T-helper 1 cell treated with Interleukin-12 subunit alpha and Interleukin-12 subunit beta and Interleukin-4 antibody, amounts not matched to agents 30 μg/mL and 1 μg/mL, for 36 hours (primary cell): Measurements from ENCODE around the gene ZCCHC4.

Source experiments
- H3K27ac Mint-ChIP-seq: one replicate; pipeline ENCODE4 v1.8.0; 2021; ENCODE audit warnings: mild to moderate bottlenecking, mixed read lengths
- H3K27me3 Mint-ChIP-seq: one replicate; pipeline ENCODE4 v1.8.0; 2021; ENCODE audit warnings: low read depth, mixed read lengths
- H3K36me3 Mint-ChIP-seq: one replicate; pipeline ENCODE4 v1.8.0; 2021; ENCODE audit warnings: low read depth, mixed read lengths
- H3K4me1 Mint-ChIP-seq: one replicate; pipeline ENCODE4 v1.8.0; 2021; ENCODE audit warnings: low read depth, mixed read lengths
- H3K4me3 Mint-ChIP-seq: one replicate; pipeline ENCODE4 v1.8.0; 2021; ENCODE audit warnings: mild to moderate bottlenecking, moderate library complexity, mixed read lengths
- H3K9me3 Mint-ChIP-seq: one replicate; pipeline ENCODE4 v1.8.0; 2021; ENCODE audit warnings: mixed read lengths

ZCCHC4 gene

DNA sequence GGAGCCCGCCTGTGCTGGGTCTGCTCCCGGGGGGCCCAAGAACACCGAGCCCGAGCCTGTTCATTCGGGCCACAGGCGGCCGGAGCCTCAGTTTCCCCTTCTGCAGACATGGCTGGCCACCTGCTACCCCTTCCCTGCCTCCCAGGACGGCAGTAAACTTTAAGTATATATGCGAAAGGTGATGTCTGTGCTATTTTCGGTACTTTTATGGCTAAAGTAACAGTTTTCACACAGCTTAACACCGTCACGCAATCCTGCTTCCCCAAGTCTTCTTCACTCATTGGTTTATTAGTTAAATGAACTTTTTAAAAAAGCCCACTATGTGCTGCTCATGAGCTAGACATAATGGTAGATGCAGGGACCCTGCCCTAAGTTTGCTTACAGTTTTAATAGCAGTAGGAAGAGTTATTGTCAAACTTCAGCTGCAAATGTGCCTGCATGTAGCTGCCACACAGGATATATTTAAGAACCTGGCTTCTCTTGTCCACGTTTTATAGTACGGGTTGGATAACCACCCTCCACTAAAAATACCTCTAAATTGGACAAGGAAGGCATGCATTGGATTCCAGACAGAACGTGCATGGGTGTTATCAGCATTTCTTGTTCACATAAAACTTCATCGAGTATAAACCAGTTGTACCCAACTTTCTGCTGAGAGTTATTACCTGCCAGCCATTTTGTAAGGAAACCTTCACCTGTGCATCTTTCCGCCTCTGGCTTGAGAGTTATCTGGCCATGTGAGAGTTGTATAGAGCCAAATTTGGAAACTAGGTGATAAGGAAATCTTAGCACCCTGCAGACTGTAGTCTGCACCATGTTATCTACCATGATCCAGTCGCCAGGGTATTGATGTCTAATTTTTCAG is 65.2 kb downstream of the ZCCHC4 start:
- H3K4me1 Mint-ChIP-seq, result peaks cover 17% of the 10 kb centered on the region
- no peaks in the 10 kb centered on the region for H3K9me3 Mint-ChIP-seq
- peaks cover 12% of the 10 kb centered on the region for H3K36me3 Mint-ChIP-seq
- H3K27me3 Mint-ChIP-seq, result no peaks in the 10 kb centered on the region
- H3K4me3 Mint-ChIP-seq, result no peak overlapping the region
- peak overlapping the region; percentile 89 for H3K27ac Mint-ChIP-seq

GRCh38 chr4:25378437-25378743 is 65.8 kb downstream of the ZCCHC4 start:
- no peaks in the 10 kb centered on the region for H3K9me3 Mint-ChIP-seq
- H3K4me3 Mint-ChIP-seq, result no peak overlapping the region
- peaks cover 17% of the 10 kb centered on the region for H3K4me1 Mint-ChIP-seq
- H3K36me3 Mint-ChIP-seq, result peaks cover 15% of the 10 kb centered on the region
- H3K27me3 Mint-ChIP-seq, result no peaks in the 10 kb centered on the region
- no peak overlapping the region for H3K27ac Mint-ChIP-seq

DNA sequence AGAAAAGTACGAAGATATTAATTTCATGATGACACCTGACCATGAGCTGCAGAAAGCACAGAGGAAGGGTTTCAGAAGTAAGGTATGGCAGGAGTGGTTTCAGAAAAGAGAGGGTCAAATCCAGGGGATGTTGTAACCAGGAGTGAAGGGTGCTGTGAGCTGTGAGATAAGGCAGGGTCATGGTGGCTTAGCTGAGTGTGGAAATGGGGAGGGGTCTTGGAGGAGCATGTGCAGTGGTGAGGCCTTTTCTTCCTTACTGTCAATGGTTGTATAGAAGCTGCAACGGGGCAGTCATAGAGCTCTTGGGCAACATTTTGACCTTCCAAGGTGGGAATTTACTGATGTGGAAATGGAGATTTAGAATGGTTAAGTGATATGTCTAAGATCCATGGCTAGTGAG is 67.0 kb downstream of the ZCCHC4 start:
- H3K4me3 Mint-ChIP-seq, result no peak overlapping the region
- H3K27me3 Mint-ChIP-seq, result no peaks in the 10 kb centered on the region
- H3K36me3 Mint-ChIP-seq, result peaks cover 21% of the 10 kb centered on the region
- H3K4me1 Mint-ChIP-seq, result peaks cover 17% of the 10 kb centered on the region
- no peaks in the 10 kb centered on the region for H3K9me3 Mint-ChIP-seq
- H3K27ac Mint-ChIP-seq, result no peak overlapping the region

GRCh38 chr4:25383647-25384046 is 71.1 kb downstream of the ZCCHC4 start:
- H3K4me3 Mint-ChIP-seq, result no peak overlapping the region
- peaks cover 5% of the 10 kb centered on the region for H3K4me1 Mint-ChIP-seq
- H3K27ac Mint-ChIP-seq, result no peak overlapping the region
- H3K36me3 Mint-ChIP-seq, result peaks cover 32% of the 10 kb centered on the region
- no peaks in the 10 kb centered on the region for H3K9me3 Mint-ChIP-seq
- no peaks in the 10 kb centered on the region for H3K27me3 Mint-ChIP-seq

DNA sequence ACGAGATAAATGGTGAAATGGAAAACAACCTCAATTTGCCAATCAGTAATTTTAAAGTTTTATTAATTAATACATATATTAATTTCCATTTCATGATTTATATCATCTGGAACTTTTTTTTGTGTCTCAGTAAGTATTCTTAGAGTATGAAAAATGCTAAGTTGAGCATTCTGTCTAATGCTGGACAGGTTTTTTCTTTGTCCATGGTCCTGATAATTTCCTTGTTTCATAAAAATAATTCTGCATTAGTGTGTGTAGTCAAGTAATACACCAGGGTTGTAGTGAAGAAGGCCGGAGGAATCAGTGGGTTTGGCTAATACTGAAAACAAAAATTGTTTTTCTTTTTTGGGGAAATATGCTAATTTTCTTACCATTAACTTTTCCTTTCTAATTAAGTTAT is 74.4 kb downstream of the ZCCHC4 start:
- no peaks in the 10 kb centered on the region for H3K27me3 Mint-ChIP-seq
- H3K4me1 Mint-ChIP-seq, result peaks cover 2% of the 10 kb centered on the region
- no peaks in the 10 kb centered on the region for H3K9me3 Mint-ChIP-seq
- no peak overlapping the region for H3K27ac Mint-ChIP-seq
- peaks cover 37% of the 10 kb centered on the region for H3K36me3 Mint-ChIP-seq
- H3K4me3 Mint-ChIP-seq, result no peak overlapping the region

DNA sequence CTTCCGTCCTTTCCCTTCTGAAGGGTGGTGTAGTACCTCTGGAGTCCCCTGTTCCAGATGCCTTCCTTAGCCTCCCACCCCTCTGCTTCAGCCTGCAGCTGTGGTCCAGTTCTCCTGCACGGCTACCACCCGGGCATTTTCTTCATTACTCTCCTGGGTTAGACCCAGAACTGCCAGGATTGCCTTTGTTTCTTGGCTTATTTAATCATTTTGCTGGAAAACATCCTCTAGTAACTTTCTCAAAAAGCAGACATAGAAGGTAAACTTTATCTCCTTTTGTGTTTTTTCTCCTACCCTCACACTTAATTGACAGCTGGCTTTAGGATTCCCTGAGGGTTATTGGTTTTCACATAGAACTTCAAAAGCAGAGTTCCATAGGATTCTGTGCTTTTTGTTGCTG is 84.7 kb downstream of the ZCCHC4 start:
- H3K27ac Mint-ChIP-seq, result no peak overlapping the region
- no peaks in the 10 kb centered on the region for H3K27me3 Mint-ChIP-seq
- H3K36me3 Mint-ChIP-seq, result peaks cover 49% of the 10 kb centered on the region

GRCh38 chr4:25399510-25399909 is 86.9 kb downstream of the ZCCHC4 start:
- Mint-ChIP-seq H3K4me3 (no peak overlapping the region), H3K4me1 (no peaks in the 10 kb centered on the region), H3K9me3 (peaks cover 6% of the 10 kb centered on the region), H3K27me3 (no peaks in the 10 kb centered on the region), H3K36me3 (peaks cover 48% of the 10 kb centered on the region), H3K27ac (no peak overlapping the region)

More for the DNA sequence above, 84.7 kb downstream of the ZCCHC4 start:
- Mint-ChIP-seq H3K4me1 (no peaks in the 10 kb centered on the region), H3K4me3 (no peak overlapping the region), H3K9me3 (peaks cover 6% of the 10 kb centered on the region)

DNA sequence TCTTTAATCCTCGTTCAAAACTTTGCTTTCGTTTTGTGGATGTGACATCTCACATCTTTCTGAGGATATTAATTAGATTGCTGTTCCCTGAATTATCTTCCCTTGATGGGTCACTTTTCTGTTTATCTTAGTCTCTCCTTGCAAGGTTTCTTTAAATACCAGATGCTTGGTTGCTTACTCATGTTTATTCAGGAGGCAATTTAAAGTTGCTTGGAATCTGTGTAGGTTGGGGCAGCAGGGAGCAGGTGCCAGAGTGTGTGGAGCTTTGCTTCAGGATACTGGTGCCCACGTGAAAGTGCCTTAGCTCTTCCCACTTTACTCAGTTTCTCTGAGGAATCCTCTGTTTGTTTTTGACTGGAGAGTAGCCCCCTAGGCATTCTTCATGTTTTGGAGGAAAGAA is 88.5 kb downstream of the ZCCHC4 start:
- Mint-ChIP-seq H3K4me1 (no peaks in the 10 kb centered on the region), H3K27me3 (no peaks in the 10 kb centered on the region), H3K9me3 (peaks cover 6% of the 10 kb centered on the region), H3K4me3 (no peak overlapping the region), H3K36me3 (peaks cover 48% of the 10 kb centered on the region), H3K27ac (no peak overlapping the region)

DNA sequence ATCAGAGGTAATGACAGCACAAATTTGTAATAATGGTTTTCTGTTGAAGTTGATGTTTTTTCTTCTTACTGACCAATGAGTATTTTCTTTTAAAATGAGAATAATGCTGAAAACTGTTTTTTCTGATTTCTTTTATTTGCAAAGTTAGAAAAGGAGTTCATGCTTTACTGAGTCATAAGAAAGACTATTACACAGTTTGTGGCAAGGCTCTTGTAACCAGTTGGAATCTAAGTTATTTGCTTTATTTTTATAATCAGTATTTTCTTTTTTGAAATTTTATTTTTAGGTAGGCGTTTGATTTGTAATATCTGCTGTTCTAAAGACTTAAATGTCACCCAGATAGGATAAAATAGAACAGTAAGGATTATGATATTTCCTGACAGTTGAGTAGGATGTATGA is 89.9 kb downstream of the ZCCHC4 start:
- Mint-ChIP-seq H3K4me3 (no peak overlapping the region), H3K27ac (no peak overlapping the region), H3K27me3 (no peaks in the 10 kb centered on the region), H3K4me1 (no peaks in the 10 kb centered on the region), H3K36me3 (peaks cover 36% of the 10 kb centered on the region), H3K9me3 (no peaks in the 10 kb centered on the region)

DNA sequence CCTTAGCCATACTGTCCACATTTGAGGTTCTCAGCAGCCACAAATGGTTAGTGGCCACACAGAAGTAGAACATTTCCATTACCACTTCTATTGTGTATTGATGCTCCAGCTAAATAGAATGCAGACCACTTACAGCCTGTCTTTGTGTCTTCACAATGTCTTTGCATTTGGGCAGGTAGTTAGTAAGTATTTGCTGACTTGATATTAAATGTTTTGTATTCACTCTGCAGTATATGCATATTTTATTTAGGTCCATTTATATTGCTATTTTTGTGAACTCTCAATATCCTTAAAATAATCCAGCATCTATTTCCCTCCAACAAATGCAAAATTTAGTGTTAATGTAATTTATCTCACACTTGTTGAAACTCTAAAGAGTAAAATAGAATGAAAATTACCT is 91.1 kb downstream of the ZCCHC4 start:
- Mint-ChIP-seq H3K4me3 (no peak overlapping the region), H3K36me3 (peaks cover 32% of the 10 kb centered on the region), H3K4me1 (no peaks in the 10 kb centered on the region), H3K27me3 (no peaks in the 10 kb centered on the region), H3K27ac (no peak overlapping the region), H3K9me3 (no peaks in the 10 kb centered on the region)

DNA sequence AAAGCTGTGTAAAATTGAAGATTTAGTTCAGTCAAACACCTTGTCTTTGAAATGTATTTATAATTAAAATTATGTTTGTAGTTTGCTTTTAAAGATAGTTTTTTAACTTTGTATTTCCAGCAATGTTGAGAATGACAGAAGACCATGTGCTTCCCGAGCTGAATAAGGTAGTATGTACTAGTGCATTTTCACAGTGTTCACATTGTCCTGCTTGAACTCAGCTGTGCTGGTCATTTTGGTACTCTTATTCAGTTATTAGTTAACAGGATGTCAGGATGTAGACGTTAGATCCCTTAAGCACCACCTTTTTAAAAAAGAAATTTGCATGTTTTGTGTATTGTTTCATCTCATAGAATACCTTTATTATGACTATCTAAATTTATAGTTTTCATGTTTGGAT is 92.9 kb downstream of the ZCCHC4 start:
- Mint-ChIP-seq H3K4me1 (no peaks in the 10 kb centered on the region), H3K9me3 (no peaks in the 10 kb centered on the region), H3K36me3 (peaks cover 29% of the 10 kb centered on the region), H3K27me3 (no peaks in the 10 kb centered on the region), H3K4me3 (no peak overlapping the region), H3K27ac (no peak overlapping the region)

GRCh38 chr4:25406081-25406692 is 93.6 kb downstream of the ZCCHC4 start:
- H3K36me3 Mint-ChIP-seq, result peaks cover 34% of the 10 kb centered on the region

GRCh38 chr4:25410820-25411529 is 98.4 kb downstream of the ZCCHC4 start:
- Mint-ChIP-seq H3K27me3 (no peaks in the 10 kb centered on the region), H3K27ac (no peak overlapping the region), H3K4me3 (no peak overlapping the region), H3K4me1 (no peaks in the 10 kb centered on the region), H3K36me3 (peaks cover 39% of the 10 kb centered on the region), H3K9me3 (no peaks in the 10 kb centered on the region)

More at GRCh38 chr4:25406081-25406692, 93.6 kb downstream of the ZCCHC4 start:
- Mint-ChIP-seq H3K9me3 (no peaks in the 10 kb centered on the region), H3K27me3 (no peaks in the 10 kb centered on the region), H3K4me1 (no peaks in the 10 kb centered on the region), H3K27ac (no peak overlapping the region), H3K4me3 (no peak overlapping the region)

DNA sequence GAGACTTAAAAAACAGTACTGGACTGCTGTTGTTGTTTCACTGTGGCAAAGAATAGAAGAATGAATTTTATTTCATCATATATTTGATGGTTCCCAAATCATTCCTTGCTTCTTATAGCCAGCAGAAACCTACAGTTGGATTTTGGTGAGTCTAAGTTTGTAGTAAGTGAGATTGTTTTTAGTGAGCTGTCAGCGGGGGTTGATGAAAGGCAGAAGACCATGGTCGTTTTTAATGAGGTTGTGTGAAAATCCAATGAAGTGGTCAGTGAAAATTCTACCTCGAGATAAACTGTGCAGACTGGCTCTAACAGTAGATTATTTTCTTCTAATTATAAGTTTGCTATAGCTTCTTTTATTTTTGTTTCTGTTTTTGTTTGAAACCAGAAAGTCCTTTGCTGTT is 100.7 kb downstream of the ZCCHC4 start:
- Mint-ChIP-seq H3K4me3 (no peak overlapping the region), H3K4me1 (no peaks in the 10 kb centered on the region), H3K9me3 (no peaks in the 10 kb centered on the region), H3K27me3 (no peaks in the 10 kb centered on the region), H3K36me3 (peaks cover 38% of the 10 kb centered on the region), H3K27ac (no peak overlapping the region)

DNA sequence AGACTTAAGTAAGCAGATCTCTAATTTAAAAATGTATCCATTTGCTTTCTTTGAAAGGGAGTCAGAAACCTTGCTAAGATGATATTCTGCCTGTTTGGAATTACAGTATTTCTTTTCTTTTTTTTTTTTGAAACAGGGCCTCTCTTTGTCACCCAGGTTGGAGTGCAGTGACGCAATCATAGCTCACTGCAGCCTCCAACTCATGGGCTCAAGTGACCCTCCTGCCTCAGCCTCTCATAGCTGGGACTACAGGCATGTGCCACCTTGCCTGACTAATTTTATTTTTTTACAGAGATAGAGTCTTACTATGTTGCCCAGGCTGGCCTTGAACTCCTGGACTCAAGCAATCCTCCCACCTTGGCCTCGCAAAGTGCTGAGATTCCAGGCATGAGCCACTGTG is 104.4 kb downstream of the ZCCHC4 start:
- no peaks in the 10 kb centered on the region for H3K9me3 Mint-ChIP-seq
- peaks cover 28% of the 10 kb centered on the region for H3K36me3 Mint-ChIP-seq
- H3K27me3 Mint-ChIP-seq, result no peaks in the 10 kb centered on the region
- no peak overlapping the region for H3K27ac Mint-ChIP-seq
- no peaks in the 10 kb centered on the region for H3K4me1 Mint-ChIP-seq
- H3K4me3 Mint-ChIP-seq, result no peak overlapping the region
